HepG2 (cell line): ENCODE measurements around the gene SCN4B. TPM values are rescaled to one million over a fixed set of nuclear protein-coding genes. Genes with fewer than 3 reads are reported as not detected.

Experiments used
- ATAC-seq: fragments of 200-7000 bp; cut with Tn5 transposase; 3 replicates; pipeline ENCODE4 v1.9.1; 2020; ENCODE audit warnings: mild to moderate bottlenecking, moderate library complexity
- BruUV-seq: library from RNA; stranded (reverse); fragments of 400-500 nt; replicated peaks from 2 replicates; lab custom pipeline; 2021; lab: Mats Ljungman, UMichigan
- CTCF ChIA-PET: fragments of 300-600 bp; formaldehyde crosslinking; extraction: SDS; loops from one replicate; lab custom pipeline; 2021; ENCODE audit warnings: low total read pairs, inconsistent platforms, low intra/inter-chr PET ratio; lab: Yijun Ruan, JAX
- POLR2A ChIA-PET: fragments of 350-600 bp; sonication (Branson Sonifier 250); formaldehyde crosslinking; loops from one replicate; lab custom pipeline; 2020; ENCODE audit warnings: antibody characterized with exemption, inconsistent platforms; lab: Yijun Ruan, JAX
- DNase-seq: peaks from one replicate; pipeline ENCODE4 v3.0.0-alpha.2; 2015; ENCODE audit warnings: low spot score
- FAIRE-seq: peaks from 3 replicates; lab custom pipeline; 2011; peaks lifted over from hg19 to GRCh38; lab: Jason Lieb, UNC
- H2AFZ ChIP-seq: one replicate; pipeline ENCODE4 v1.6.1; 2011; ENCODE audit warnings: low read length, inconsistent platforms
- H3K27ac ChIP-seq: fragments of 300-600 bp; 3 replicates; pipeline ENCODE4 v1.8.0; 2011; ENCODE audit warnings: mixed run types, mild to moderate bottlenecking, mixed read lengths, low read length, inconsistent platforms; ENCODE audit not compliant: insufficient read depth; ENCODE audit errors: extremely low read length
- H3K27me3 ChIP-seq, 2 experiments: fragments of 200-600 bp in 1 of 2; 2 replicates in 1 of 2; 3 replicates in 1 of 2; pipeline versions ENCODE4 v1.6.0 to v1.8.0; 2011; ENCODE audit warnings: low read length in 2 of 2, mild to moderate bottlenecking in 2 of 2, moderate library complexity in 2 of 2, inconsistent platforms in 1 of 2; ENCODE audit not compliant: insufficient read depth in 2 of 2, control insufficient read depth in 1 of 2
- H3K36me3 ChIP-seq, 2 experiments: fragments of 200-600 bp in 1 of 2; replicated peaks in 1 of 2; 2 replicates in 1 of 2; 3 replicates in 1 of 2; pipeline versions ENCODE4 v1.5.1 to v1.8.0; 2011; ENCODE audit warnings: low read length in 2 of 2, inconsistent platforms in 1 of 2; ENCODE audit not compliant: insufficient read depth in 2 of 2, control insufficient read depth in 1 of 2
- H3K4me1 ChIP-seq: 2 replicates; pipeline ENCODE4 v1.5.1; 2012; ENCODE audit warnings: low read length, inconsistent platforms; ENCODE audit not compliant: insufficient read depth
- H3K4me2 ChIP-seq: 2 replicates; pipeline ENCODE4 v1.6.0; 2011; ENCODE audit warnings: low read depth, low read length, inconsistent platforms
- H3K4me3 ChIP-seq, 3 experiments: fragments of 200-600 bp in 1 of 3; sonication (generic), shearing (Covaris generic) in 1 of 3; replicated peaks in 1 of 3; 2 replicates each; pipeline ENCODE4 v1.5.1; 2011 to 2016; ENCODE audit warnings: low read length in 3 of 3, inconsistent platforms in 2 of 3, low read depth in 2 of 3, mild to moderate bottlenecking in 2 of 3, control low read depth in 1 of 3, mixed read lengths in 1 of 3; ENCODE audit not compliant: insufficient read depth in 1 of 3
- H3K79me2 ChIP-seq: one replicate; pipeline ENCODE4 v1.6.1; 2011; ENCODE audit warnings: low read length, inconsistent platforms; ENCODE audit not compliant: insufficient read depth
- H3K9ac ChIP-seq: 2 replicates; pipeline ENCODE4 v1.6.0; 2011; ENCODE audit warnings: mild to moderate bottlenecking, low read depth, low read length, inconsistent platforms; ENCODE audit not compliant: insufficient read depth
- H3K9me3 ChIP-seq: 2 replicates; pipeline ENCODE4 v1.5.1; 2012; ENCODE audit warnings: mild to moderate bottlenecking, low read length
- H4K20me1 ChIP-seq: 2 replicates; pipeline ENCODE4 v1.6.0; 2011; ENCODE audit warnings: inconsistent platforms, mild to moderate bottlenecking, low read length, moderate library complexity; ENCODE audit not compliant: insufficient read depth
- BCL6 ChIP-seq: IDR thresholded peaks from 2 replicates; pipeline ENCODE4 v1.6.1; 2016; ENCODE audit warnings: missing genetic modification reagents, missing compliant biosample characterization
- CEBPB ChIP-seq: IDR thresholded peaks from 2 replicates; pipeline ENCODE4 v1.6.1; 2011; ENCODE audit warnings: low read depth, low read length, improper control_type of control experiment, borderline replicate concordance
- EHMT2 ChIP-seq: fragments of 200-600 bp; sonication (generic); IDR thresholded peaks from 2 replicates; pipeline ENCODE4 v1.7.0; 2017; ENCODE audit warnings: antibody characterized with exemption, low read depth, low read length, borderline replicate concordance
- FOSL2 ChIP-seq: sonication (generic); formaldehyde crosslinking; IDR thresholded peaks from 2 replicates; pipeline ENCODE4 v1.4.0; 2020; ENCODE audit warnings: missing genetic modification reagents
- FOXA3 ChIP-seq: IDR thresholded peaks from 2 replicates; pipeline ENCODE4 v1.6.1; 2016; ENCODE audit warnings: missing genetic modification reagents, missing compliant biosample characterization
- KLF15 ChIP-seq: sonication (generic); formaldehyde crosslinking; IDR thresholded peaks from 2 replicates; pipeline ENCODE4 v1.8.1; 2023; ENCODE audit warnings: borderline replicate concordance, mild to moderate bottlenecking, inconsistent platforms, missing genetic modification reagents, mixed read lengths
- MAZ ChIP-seq, 2 experiments: sonication (generic) in 1 of 2; formaldehyde crosslinking in 1 of 2; IDR thresholded peaks; 2 replicates each; pipeline versions ENCODE4 v1.5.0 to v1.6.1; 2012 to 2020; ENCODE audit warnings: low read depth in 2 of 2, mild to moderate bottlenecking in 2 of 2, borderline replicate concordance in 1 of 2, improper control_type of control experiment in 1 of 2, low read length in 1 of 2, missing genetic modification reagents in 1 of 2, moderate library complexity in 1 of 2
- SP5 ChIP-seq: IDR thresholded peaks from 2 replicates; pipeline ENCODE4 v1.6.1; 2016; ENCODE audit warnings: low read depth, borderline replicate concordance
- TMF1 ChIP-seq: sonication (generic); formaldehyde crosslinking; IDR thresholded peaks from 2 replicates; pipeline ENCODE4 v1.8.1; 2022; ENCODE audit warnings: low read depth, missing genetic modification reagents
- ZBTB1 ChIP-seq: sonication (generic); formaldehyde crosslinking; IDR thresholded peaks from 2 replicates; pipeline ENCODE4 v1.4.0; 2020; ENCODE audit warnings: missing genetic modification reagents, borderline replicate concordance
- ZNF263 ChIP-seq: sonication (generic); formaldehyde crosslinking; IDR thresholded peaks from 2 replicates; pipeline ENCODE4 v1.4.0; 2020; ENCODE audit warnings: missing genetic modification reagents
- ZNF484 ChIP-seq: sonication (generic); formaldehyde crosslinking; IDR thresholded peaks from 2 replicates; pipeline ENCODE4 v1.5.1; 2020; ENCODE audit warnings: mild to moderate bottlenecking, low read depth, missing genetic modification reagents, borderline replicate concordance
- ZNF619 ChIP-seq: sonication (generic); formaldehyde crosslinking; IDR thresholded peaks from 2 replicates; pipeline ENCODE4 v1.4.0; 2020; ENCODE audit warnings: mild to moderate bottlenecking, missing genetic modification reagents
- ZNF878 ChIP-seq: sonication (generic); formaldehyde crosslinking; IDR thresholded peaks from 2 replicates; pipeline ENCODE4 v1.8.1; 2023; ENCODE audit warnings: mild to moderate bottlenecking, missing genetic modification reagents, moderate library complexity
- WGBS: methylation state at CpG from one replicate; pipeline ENCODE4 v1.1.6; 2017; ENCODE audit warnings: low lambda C conversion rate; 5-methylcytosine and 5-hydroxymethylcytosine counted together
- in situ Hi-C: cut with HindIII; loops from 2 replicates; pipeline ENCODE4 v1.10.0; 2017; ENCODE audit warnings: low pct_unique_long_range_greater_than_20kb; ENCODE audit not compliant: extremely low pct_ligation_motif_present
- intact Hi-C: fragments of 100-400 bp; cut with micrococcal nuclease; formaldehyde crosslinking; loops from one replicate; pipeline ENCODE4 v1.10.0; 2022; ENCODE audit not compliant: unreplicated experiment
- polyA plus RNA-seq, 8 experiments: library from polyadenylated mRNA; depleted of rRNA in 3 of 8; stranded (reverse) in 7 of 8; unstranded in 1 of 8; fragments of >200 nt; fragmentation: Illumina TruSeq in 4 of 8; extraction: Trizol in 4 of 8; gene quantifications; 2 replicates each; pipeline versions ENCODE4 v1.2.1 to v1.2.3, GENCODE V29; 2011 to 2016; ENCODE audit warnings: low read depth in 4 of 8, missing spikeins in 1 of 8, mixed read lengths in 1 of 8; ENCODE audit not compliant: insufficient read depth in 1 of 8
- total RNA-seq, 5 experiments: library from RNA; depleted of rRNA; stranded (reverse); fragments of >200 nt; fragmentation: Illumina TruSeq; extraction: Trizol; gene quantifications; 2 replicates each; pipeline ENCODE4 v1.2.3, GENCODE V29; 2016; ENCODE audit warnings: low read depth in 1 of 5
- TF ChIP-seq, protein P1 (sequence below): sonication (generic); formaldehyde crosslinking; IDR thresholded peaks from one replicate; pipeline ENCODE4 v1.5.1; 2020; ENCODE audit warnings: mild to moderate bottlenecking, missing genetic modification reagents; ENCODE audit errors: not compliant biosample characterization

SCN4B gene
- total and polyA plus RNA-seq, 2 of the 13 experiments (the other 11 are each of a cell fraction or from before 2014, with no cell fraction given), result 0.04 to 0.29 TPM

DNA sequence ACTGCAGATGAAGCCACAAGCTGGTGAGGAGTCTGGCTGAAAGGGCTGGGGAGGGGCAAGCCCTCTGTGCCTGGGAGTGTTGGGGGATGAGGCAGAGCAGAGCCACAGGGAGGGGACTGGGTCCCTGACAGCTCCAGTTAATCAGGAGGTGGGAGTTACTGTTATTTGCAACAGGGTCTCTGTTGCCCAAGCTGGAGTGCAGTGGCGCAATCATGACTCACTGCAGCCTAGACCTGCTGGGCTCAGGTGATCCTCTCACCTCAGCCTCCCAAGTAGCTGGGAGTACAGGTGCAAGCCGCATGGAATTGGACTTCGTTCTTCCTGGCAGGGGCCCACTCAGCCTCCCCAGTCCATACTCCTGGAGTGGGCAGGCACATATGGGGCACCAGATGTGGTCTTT lies 16.1 kb upstream of the SCN4B start:
- H3K4me1 ChIP-seq, result peaks cover 10% of the 10 kb centered on the region
- H3K4me2 ChIP-seq, result no peak overlapping the region
- FAIRE-seq (no peak), ATAC-seq (no peak), DNase-seq (no peak)
- ChIA-PET POLR2A (no interaction called here), CTCF (no interaction called here)
- H2AFZ ChIP-seq, result no peak overlapping the region
- H3K36me3 ChIP-seq, result no peaks in the 10 kb centered on the region
- H3K27me3 ChIP-seq, result peaks cover 6 to 77% of the 10 kb centered on the region in 2 experiments
- no CpG with 5 or more reads among the region's 3 CpGs for WGBS
- no peak overlapping the region for H3K9ac ChIP-seq
- H3K79me2 ChIP-seq, result no peaks in the 10 kb centered on the region
- in situ Hi-C loops (no loop called here), intact Hi-C loops (no loop called here)
- no peaks in the 10 kb centered on the region for H4K20me1 ChIP-seq
- no peak overlapping the region for H3K4me3 ChIP-seq
- TF ChIP-seq FOXA3 (no peak), CEBPB (peak; percentile 76; the same call in 1 of the 2 replicates), TMF1 (CRISPR knock-in tag) (no peak), ZNF263 (CRISPR knock-in tag) (no peak), ZNF484 (no peak), ZNF619 (CRISPR knock-in tag) (no peak), KLF15 (CRISPR knock-in tag) (no peak), ZNF878 (no peak), EHMT2 (no peak), MAZ (IDR thresholded peaks at IDR 0.05; ENCODE audit: borderline replicate concordance, low read depth, low read length) (no peak), MAZ (CRISPR knock-in tag; IDR thresholded peaks at IDR 0.05; ENCODE audit: low read depth) (no peak), ZBTB1 (CRISPR knock-in tag) (no peak), BCL6 (no peak), FOSL2 (peak; percentile 75), SP5 (CRISPR knock-in tag) (no peak)
- TF ChIP-seq, protein P1, sequence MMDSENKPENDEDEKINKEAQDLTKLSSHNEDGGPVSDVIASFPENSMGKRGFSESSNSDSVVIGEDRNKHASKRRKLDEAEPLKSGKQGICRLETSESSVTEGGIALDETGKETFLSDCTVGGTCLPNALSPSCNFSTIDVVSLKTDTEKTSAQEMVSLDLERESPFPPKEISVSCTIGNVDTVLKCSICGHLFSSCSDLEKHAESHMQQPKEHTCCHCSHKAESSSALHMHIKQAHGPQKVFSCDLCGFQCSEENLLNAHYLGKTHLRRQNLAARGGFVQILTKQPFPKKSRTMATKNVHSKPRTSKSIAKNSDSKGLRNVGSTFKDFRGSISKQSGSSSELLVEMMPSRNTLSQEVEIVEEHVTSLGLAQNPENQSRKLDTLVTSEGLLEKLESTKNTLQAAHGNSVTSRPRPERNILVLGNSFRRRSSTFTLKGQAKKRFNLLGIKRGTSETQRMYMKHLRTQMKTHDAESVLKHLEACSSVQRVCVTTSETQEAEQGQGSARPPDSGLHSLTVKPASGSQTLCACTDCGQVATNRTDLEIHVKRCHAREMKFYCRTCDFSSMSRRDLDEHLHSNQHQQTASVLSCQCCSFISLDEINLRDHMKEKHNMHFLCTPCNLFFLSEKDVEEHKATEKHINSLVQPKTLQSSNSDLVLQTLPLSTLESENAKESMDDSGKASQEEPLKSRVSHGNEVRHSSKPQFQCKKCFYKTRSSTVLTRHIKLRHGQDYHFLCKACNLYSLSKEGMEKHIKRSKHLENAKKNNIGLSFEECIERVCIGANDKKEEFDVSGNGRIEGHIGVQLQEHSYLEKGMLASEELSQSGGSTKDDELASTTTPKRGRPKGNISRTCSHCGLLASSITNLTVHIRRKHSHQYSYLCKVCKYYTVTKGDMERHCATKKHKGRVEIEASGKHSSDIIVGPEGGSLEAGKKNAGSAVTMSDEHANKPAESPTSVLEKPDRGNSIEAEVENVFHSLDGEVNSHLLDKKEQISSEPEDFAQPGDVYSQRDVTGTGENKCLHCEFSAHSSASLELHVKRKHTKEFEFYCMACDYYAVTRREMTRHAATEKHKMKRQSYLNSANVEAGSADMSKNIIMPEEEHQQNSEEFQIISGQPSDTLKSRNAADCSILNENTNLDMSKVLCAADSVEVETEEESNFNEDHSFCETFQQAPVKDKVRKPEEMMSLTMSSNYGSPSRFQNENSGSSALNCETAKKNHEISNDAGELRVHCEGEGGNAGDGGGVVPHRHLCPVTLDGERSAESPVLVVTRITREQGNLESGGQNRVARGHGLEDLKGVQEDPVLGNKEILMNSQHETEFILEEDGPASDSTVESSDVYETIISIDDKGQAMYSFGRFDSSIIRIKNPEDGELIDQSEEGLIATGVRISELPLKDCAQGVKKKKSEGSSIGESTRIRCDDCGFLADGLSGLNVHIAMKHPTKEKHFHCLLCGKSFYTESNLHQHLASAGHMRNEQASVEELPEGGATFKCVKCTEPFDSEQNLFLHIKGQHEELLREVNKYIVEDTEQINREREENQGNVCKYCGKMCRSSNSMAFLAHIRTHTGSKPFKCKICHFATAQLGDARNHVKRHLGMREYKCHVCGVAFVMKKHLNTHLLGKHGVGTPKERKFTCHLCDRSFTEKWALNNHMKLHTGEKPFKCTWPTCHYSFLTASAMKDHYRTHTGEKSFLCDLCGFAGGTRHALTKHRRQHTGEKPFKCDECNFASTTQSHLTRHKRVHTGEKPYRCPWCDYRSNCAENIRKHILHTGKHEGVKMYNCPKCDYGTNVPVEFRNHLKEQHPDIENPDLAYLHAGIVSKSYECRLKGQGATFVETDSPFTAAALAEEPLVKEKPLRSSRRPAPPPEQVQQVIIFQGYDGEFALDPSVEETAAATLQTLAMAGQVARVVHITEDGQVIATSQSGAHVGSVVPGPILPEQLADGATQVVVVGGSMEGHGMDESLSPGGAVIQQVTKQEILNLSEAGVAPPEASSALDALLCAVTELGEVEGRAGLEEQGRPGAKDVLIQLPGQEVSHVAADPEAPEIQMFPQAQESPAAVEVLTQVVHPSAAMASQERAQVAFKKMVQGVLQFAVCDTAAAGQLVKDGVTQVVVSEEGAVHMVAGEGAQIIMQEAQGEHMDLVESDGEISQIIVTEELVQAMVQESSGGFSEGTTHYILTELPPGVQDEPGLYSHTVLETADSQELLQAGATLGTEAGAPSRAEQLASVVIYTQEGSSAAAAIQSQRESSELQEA (CRISPR knock-in tag), result no peak
- no peak overlapping the region for H3K27ac ChIP-seq
- no TSS peak for BruUV-seq
- no peaks in the 10 kb centered on the region for H3K9me3 ChIP-seq
